Measurements from ENCODE around the gene EOLA1. TPM values are rescaled to one million over a fixed set of nuclear protein-coding genes. Genes with fewer than 3 reads are reported as not detected.

Gene EOLA1
- total and polyA plus RNA-seq, 2 donors (not counting 1 experiment from before 2014, with no cell fraction given) = 13.5 to 14.1 TPM

GRCh38 chrX:149567621-149568417 lies 27.0 kb downstream of the EOLA1 start:
- H3K4me3 ChIP-seq (replicated peaks in 1 of 4; ENCODE audit: control extremely low read depth in 1 of 4, insufficient read depth in 1 of 4, low read depth in 3 of 4, low read length in 4 of 4) = no peak overlapping the region
- H3K27me3 ChIP-seq (ENCODE audit: control insufficient read depth, insufficient read depth, low read length) = no peaks in the 10 kb centered on the region
- TF ChIP-seq EZH2 (IDR thresholded peaks at IDR 0.05; ENCODE audit: low read length, missing control alignments) (no peak), CTCF (conservative IDR thresholded peaks at IDR 0.05 in 1 of 2, IDR thresholded peaks at IDR 0.05 in 1 of 2; ENCODE audit: low read depth in 1 of 2, low read length in 2 of 2) (no peak)

GRCh38 chrX:149568701-149569296 lies 28.0 kb downstream of the EOLA1 start:
- Histone ChIP-seq H3K27ac (ENCODE audit: insufficient read depth, low read length) (no peak overlapping the region), H4K20me1 (ENCODE audit: control insufficient read depth, extremely low read depth, insufficient read depth, low read length) (no peaks in the 10 kb centered on the region), H3K36me3 (ENCODE audit: control insufficient read depth, insufficient read depth, low read length) (no peaks in the 10 kb centered on the region), H3K79me2 (ENCODE audit: control insufficient read depth, insufficient read depth, low read length) (no peaks in the 10 kb centered on the region), H3K4me1 (ENCODE audit: control insufficient read depth, extremely low read depth, insufficient read depth, low read length) (no peaks in the 10 kb centered on the region), H3K9ac (ENCODE audit: insufficient read depth, low read length) (no peak overlapping the region), H3K4me3 (replicated peaks in 1 of 4; ENCODE audit: control extremely low read depth in 1 of 4, insufficient read depth in 1 of 4, low read depth in 3 of 4, low read length in 4 of 4) (no peak overlapping the region), H2AFZ (ENCODE audit: low read length) (no peak overlapping the region), H3K4me2 (ENCODE audit: extremely low read depth, insufficient read depth, low read length) (no peak overlapping the region), H3K9me3 (ENCODE audit: control insufficient read depth, insufficient read depth, low read depth, low read length) (no peaks in the 10 kb centered on the region), H3K27me3 (ENCODE audit: control insufficient read depth, insufficient read depth, low read length) (no peaks in the 10 kb centered on the region)
- TF ChIP-seq EZH2 (IDR thresholded peaks at IDR 0.05; ENCODE audit: low read length, missing control alignments) (no peak), CTCF (conservative IDR thresholded peaks at IDR 0.05 in 1 of 2, IDR thresholded peaks at IDR 0.05 in 1 of 2; ENCODE audit: low read depth in 1 of 2, low read length in 2 of 2) (no peak)
- DNase-seq (ENCODE audit: low read depth in 2 of 2) = no peak

More at GRCh38 chrX:149567621-149568417, 27.0 kb downstream of the EOLA1 start:
- Histone ChIP-seq H3K27ac (ENCODE audit: insufficient read depth, low read length) (no peak overlapping the region), H3K9me3 (ENCODE audit: control insufficient read depth, insufficient read depth, low read depth, low read length) (no peaks in the 10 kb centered on the region), H3K36me3 (ENCODE audit: control insufficient read depth, insufficient read depth, low read length) (no peaks in the 10 kb centered on the region), H2AFZ (ENCODE audit: low read length) (no peak overlapping the region), H3K4me1 (ENCODE audit: control insufficient read depth, extremely low read depth, insufficient read depth, low read length) (no peaks in the 10 kb centered on the region), H3K79me2 (ENCODE audit: control insufficient read depth, insufficient read depth, low read length) (no peaks in the 10 kb centered on the region), H4K20me1 (ENCODE audit: control insufficient read depth, extremely low read depth, insufficient read depth, low read length) (no peaks in the 10 kb centered on the region), H3K4me2 (ENCODE audit: extremely low read depth, insufficient read depth, low read length) (no peak overlapping the region), H3K9ac (ENCODE audit: insufficient read depth, low read length) (no peak overlapping the region)
- no peak for DNase-seq (ENCODE audit: low read depth in 2 of 2)

DNA sequence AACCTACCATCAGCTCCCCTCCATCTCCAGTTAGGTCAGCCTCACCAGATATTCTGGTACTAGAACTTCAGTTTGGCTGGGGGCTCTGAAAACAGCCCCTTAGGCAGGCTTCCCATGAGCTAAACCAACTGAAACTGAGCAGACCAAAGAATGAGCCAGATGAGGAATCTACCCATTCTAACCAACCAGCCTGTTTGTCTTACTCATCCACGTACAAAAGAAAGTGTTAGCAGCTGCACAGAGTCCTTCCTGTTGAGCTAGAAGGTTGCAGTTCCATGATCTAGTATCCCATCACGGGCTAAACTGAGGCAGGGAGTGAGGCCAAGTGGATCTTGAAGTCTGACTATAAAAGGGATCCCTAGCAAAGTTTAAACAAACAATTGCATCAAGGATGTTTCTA lies 29.0 kb downstream of the EOLA1 start:
- Histone ChIP-seq H3K27ac (ENCODE audit: insufficient read depth, low read length) (no peak overlapping the region), H3K4me1 (ENCODE audit: control insufficient read depth, extremely low read depth, insufficient read depth, low read length) (no peaks in the 10 kb centered on the region), H4K20me1 (ENCODE audit: control insufficient read depth, extremely low read depth, insufficient read depth, low read length) (no peaks in the 10 kb centered on the region), H3K79me2 (ENCODE audit: control insufficient read depth, insufficient read depth, low read length) (no peaks in the 10 kb centered on the region), H3K36me3 (ENCODE audit: control insufficient read depth, insufficient read depth, low read length) (no peaks in the 10 kb centered on the region), H3K9ac (ENCODE audit: insufficient read depth, low read length) (no peak overlapping the region), H3K4me2 (ENCODE audit: extremely low read depth, insufficient read depth, low read length) (no peak overlapping the region), H3K9me3 (ENCODE audit: control insufficient read depth, insufficient read depth, low read depth, low read length) (no peaks in the 10 kb centered on the region), H3K4me3 (replicated peaks in 1 of 4; ENCODE audit: control extremely low read depth in 1 of 4, insufficient read depth in 1 of 4, low read depth in 3 of 4, low read length in 4 of 4) (no peak overlapping the region), H3K27me3 (ENCODE audit: control insufficient read depth, insufficient read depth, low read length) (no peaks in the 10 kb centered on the region), H2AFZ (ENCODE audit: low read length) (no peak overlapping the region)
- no peak for DNase-seq (ENCODE audit: low read depth in 2 of 2)
- TF ChIP-seq CTCF (conservative IDR thresholded peaks at IDR 0.05 in 1 of 2, IDR thresholded peaks at IDR 0.05 in 1 of 2; ENCODE audit: low read depth in 1 of 2, low read length in 2 of 2) = no peak
- TF ChIP-seq EZH2 (IDR thresholded peaks at IDR 0.05; ENCODE audit: low read length, missing control alignments) = no peak
